ENCODE results near the gene PCLAF.

Gene PCLAF

GRCh38 chr15:64314456-64314855 lies 66.8 kb downstream of the PCLAF start:
- DNase-seq = no peak

All from stimulated activated CD4-positive, alpha-beta T cell treated with anti-CD3 and anti-CD28 coated beads, Interleukin-12 subunit alpha, Interleukin-12 subunit beta, amount 100 ng/mL, for 4 hours (primary cell).